ENCODE results near the gene PECR.
"Not testable (repeated sequence)": the region's sequence is repeated elsewhere in the genome, so short reads cannot be mapped to it uniquely, and the experiment has no call there.

Gene PECR

GRCh38 chr2:215997219-215997618 is 84.4 kb downstream of the PECR start:
- no peak for DNase-seq

DNA sequence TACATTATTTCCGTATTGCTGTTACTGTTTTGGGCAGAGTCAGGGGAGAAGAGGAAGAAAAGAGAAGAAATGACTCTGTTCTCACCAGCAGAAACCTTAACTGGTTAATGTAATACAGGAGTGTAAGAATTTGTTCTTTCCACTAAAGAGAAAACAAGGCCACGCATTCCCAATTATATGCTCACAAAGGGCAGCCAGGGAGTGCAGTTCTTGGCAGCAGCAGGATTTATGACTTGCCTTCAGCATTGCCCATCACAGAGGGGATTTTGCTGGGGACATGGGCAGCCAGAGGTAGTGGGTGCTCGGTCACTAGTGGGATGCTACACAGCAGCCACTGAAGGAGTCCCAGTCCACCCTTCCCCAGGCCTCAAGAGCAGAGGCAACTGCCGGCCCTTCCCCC is 86.7 kb downstream of the PECR start:
- no peak for DNase-seq

GRCh38 chr2:215988556-215989207 is 92.9 kb downstream of the PECR start:
- not testable (repeated sequence) for DNase-seq

Data from GDM1 (cell line).